Central memory CD8-positive, alpha-beta T cell (primary cell): Measurements from ENCODE around the gene SMC4.

Source experiments
- ATAC-seq: fragments of 150-1000 bp; cut with Tn5 transposase; replicated peaks from 2 replicates; pipeline ENCODE4 v1.10.0; 2022; ENCODE audit warnings: mild to moderate bottlenecking, moderate FRiP score, moderate number of reproducible peaks; ENCODE audit not compliant: poor library complexity, severe bottlenecking; ENCODE audit errors: extremely low read depth
- DNase-seq, 2 donors: peaks; one replicate each; pipeline ENCODE4 v3.0.0; 2021; ENCODE audit warnings: low spot score in 2 of 2
- H3K27ac Mint-ChIP-seq: one replicate; pipeline ENCODE4 v1.8.0; 2022; ENCODE audit warnings: low read depth, mild to moderate bottlenecking, moderate library complexity, mixed read lengths
- H3K27me3 Mint-ChIP-seq: one replicate; pipeline ENCODE4 v1.8.0; 2022; ENCODE audit warnings: mixed read lengths
- H3K36me3 Mint-ChIP-seq: one replicate; pipeline ENCODE4 v1.8.0; 2022; ENCODE audit warnings: mild to moderate bottlenecking, moderate library complexity, mixed read lengths; ENCODE audit not compliant: insufficient read depth
- H3K4me1 Mint-ChIP-seq: one replicate; pipeline ENCODE4 v1.8.0; 2022; ENCODE audit warnings: mixed read lengths
- H3K4me3 Mint-ChIP-seq: one replicate; pipeline ENCODE4 v1.8.0; 2022; ENCODE audit warnings: mild to moderate bottlenecking, moderate library complexity, mixed read lengths
- H3K9me3 Mint-ChIP-seq: one replicate; pipeline ENCODE4 v1.8.0; 2022; ENCODE audit warnings: mixed read lengths

The SMC4 gene

DNA sequence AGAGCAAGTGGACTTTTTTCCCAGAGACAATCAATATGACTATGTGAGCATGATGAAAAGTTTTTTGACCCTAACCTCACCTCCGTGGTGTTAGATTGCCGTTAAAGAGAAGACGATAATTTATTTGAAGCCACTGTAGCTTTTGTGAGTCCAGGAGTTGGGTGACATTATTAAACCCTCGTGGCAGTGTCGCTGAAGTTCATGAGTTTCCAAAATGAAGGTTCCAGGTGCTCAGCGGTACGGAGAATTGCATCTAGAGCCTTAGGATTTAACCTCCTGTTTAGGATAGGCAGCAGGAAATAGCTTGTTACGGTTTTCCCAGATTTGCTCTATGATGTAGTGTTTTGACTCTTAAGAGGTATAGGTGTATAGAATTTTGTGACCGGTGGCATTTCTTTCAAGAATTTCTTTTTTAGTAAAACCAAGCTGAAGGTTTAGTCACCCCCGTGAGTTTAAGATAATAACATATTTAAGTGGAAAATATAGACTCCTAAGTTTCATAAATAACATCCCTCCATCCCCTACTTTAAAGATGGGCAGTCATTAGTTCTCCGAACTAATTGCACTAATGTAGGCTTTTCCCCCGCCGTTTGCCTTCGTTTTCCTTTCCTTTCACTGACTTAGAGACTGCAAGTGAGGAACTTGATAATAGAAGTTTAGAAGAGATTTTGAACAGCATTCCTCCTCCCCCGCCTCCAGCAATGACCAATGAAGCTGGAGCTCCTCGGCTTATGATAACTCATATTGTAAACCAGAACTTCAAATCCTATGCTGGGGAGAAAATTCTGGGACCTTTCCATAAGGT lies 2.0 kb downstream of the SMC4 start:
- DNase-seq (no peak), ATAC-seq (no peak)
- Mint-ChIP-seq H3K27me3 (peaks cover 10% of the 10 kb centered on the region), H3K9me3 (no peaks in the 10 kb centered on the region), H3K27ac (peak overlapping the region; percentile 98), H3K4me1 (peaks cover 38% of the 10 kb centered on the region), H3K4me3 (peak overlapping the region; percentile 95), H3K36me3 (peaks cover 32% of the 10 kb centered on the region)

DNA sequence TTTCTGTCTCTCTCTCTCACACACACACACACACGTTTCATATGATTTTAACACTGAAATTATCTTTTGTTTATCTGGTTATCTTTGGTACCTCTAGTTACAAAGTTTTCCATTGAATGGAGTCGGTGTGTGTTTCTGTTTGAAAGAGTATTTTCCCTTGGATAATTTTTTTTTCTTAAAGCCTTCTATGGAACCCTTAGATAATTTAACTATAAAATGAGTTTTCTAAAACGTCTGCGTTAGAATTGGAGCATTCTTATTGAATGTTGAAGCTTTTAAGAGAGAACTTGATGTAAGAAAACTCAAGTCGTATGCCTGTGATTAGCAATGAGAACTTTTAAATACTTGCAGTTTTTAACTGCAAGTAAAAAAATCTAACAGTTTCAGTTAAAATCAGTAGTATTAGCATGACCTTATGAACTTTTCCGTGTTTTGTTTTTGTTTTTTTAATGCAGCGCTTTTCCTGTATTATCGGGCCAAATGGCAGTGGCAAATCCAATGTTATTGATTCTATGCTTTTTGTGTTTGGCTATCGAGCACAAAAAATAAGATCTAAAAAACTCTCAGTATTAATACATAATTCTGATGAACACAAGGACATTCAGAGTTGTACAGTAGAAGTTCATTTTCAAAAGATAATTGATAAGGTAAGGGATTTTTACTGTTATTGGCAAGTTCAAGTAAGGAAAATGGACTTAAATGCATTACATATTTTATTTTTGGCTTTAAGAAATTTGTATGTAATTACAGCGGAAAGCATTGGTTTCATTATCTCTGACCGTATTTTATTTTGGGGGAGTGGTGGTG lies 3.0 kb downstream of the SMC4 start:
- H3K4me3 Mint-ChIP-seq: peak overlapping the region; percentile 95
- peaks cover 32% of the 10 kb centered on the region for H3K36me3 Mint-ChIP-seq
- H3K27ac Mint-ChIP-seq: peak overlapping the region; percentile 98
- DNase-seq: no peak
- no peak for ATAC-seq
- H3K9me3 Mint-ChIP-seq: no peaks in the 10 kb centered on the region
- peaks cover 38% of the 10 kb centered on the region for H3K4me1 Mint-ChIP-seq
- peaks cover 10% of the 10 kb centered on the region for H3K27me3 Mint-ChIP-seq

DNA sequence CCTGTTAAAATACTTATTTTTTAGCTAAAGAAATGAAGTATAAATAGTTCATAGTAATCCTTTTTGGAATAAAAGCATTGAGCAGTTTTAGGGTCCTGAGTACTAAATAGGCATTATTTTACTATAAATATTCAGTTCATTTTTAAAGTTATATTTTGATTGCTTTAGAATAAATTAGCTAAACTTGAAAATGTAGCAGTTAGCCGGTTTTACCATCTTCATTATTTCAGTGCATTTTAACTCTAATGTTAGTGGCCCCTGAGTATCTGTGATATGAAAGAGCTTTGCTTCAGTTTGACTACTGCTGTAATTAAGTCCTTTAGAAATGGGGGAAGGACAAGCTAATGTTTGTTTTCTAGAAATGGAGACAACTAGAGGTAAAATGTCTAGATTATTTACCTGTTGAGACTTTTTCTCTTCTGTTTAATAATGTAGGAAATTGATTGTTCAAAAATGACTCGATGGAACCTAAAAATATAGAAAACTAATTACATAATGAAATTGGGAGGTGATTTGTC lies 3.6 kb downstream of the SMC4 start:
- peaks cover 10% of the 10 kb centered on the region for H3K27me3 Mint-ChIP-seq
- H3K36me3 Mint-ChIP-seq: peaks cover 33% of the 10 kb centered on the region
- H3K4me1 Mint-ChIP-seq: peaks cover 37% of the 10 kb centered on the region
- DNase-seq (no peak), ATAC-seq (no peak)
- H3K9me3 Mint-ChIP-seq: no peaks in the 10 kb centered on the region
- peak overlapping the region; percentile 98 for H3K27ac Mint-ChIP-seq
- H3K4me3 Mint-ChIP-seq: peak overlapping the region; percentile 95

DNA sequence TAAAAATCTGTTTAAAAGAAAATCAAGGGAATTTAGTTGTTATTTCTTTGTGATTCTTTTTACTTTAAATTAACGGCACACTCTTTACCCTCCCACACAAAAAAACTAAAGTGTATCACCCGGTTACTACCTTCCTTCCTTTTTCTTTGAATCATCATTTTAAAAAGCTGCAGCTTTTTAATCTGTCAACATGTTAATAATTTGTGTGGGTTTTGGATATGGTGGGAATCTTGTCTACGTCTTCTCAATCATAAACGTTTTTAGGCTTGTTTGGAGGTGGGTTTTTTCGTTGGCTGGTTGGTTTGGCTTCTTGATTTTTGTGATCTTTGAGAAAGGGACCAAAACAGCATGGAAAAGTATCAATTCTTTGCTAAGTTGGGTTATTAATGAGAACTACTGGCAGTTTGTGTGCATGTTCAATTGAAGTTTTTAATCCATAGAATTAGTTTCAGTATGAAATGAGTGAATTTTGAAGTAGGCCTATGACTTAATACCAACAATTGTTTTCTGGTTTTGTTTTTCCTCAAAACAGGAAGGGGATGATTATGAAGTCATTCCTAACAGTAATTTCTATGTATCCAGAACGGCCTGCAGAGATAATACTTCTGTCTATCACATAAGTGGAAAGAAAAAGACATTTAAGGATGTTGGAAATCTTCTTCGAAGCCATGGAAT lies 4.5 kb downstream of the SMC4 start:
- Mint-ChIP-seq H3K27me3 (peaks cover 10% of the 10 kb centered on the region), H3K4me3 (peak overlapping the region; percentile 95), H3K4me1 (peaks cover 28% of the 10 kb centered on the region), H3K9me3 (no peaks in the 10 kb centered on the region), H3K36me3 (peaks cover 32% of the 10 kb centered on the region), H3K27ac (peak overlapping the region; percentile 50)
- DNase-seq: no peak
- ATAC-seq: no peak

DNA sequence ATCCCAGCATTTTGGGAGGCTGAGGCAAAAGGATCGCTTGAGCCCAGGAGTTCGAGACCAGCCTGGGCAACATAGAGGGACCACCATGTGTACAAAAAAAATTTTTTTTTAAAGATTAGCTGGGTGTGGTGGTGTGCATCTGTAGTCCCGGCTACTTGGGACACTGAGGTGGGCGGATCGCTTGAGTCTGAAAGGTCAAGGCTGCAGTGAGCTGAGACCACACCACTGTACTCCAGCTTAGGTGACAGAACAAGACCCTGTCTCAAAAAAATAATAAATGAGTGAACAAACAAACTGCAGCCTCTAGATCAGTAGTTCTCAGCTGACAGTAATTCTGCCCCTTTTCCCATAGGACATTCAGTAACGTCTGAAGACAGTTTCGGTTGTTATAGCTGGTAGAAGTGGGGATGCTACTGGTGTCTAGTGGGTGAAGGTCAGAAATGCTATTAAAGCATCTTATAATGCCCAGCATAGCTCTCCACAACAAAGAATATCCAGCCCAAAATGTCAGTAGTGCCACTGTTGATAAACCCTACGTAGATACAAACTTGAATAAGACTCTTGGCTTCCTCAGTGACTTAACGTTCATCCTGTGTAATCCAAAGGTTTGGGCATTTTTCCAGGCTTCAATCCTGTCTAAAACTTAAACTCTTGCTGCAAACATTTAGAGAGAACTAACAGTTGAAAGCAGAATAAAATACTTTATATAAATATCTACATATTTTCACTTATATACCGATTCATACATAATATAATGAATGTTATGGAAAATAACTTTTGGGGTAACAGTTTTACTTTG lies 10.6 kb downstream of the SMC4 start:
- ATAC-seq: no peak
- no peak overlapping the region for H3K4me3 Mint-ChIP-seq
- peaks cover 3% of the 10 kb centered on the region for H3K36me3 Mint-ChIP-seq

DNA sequence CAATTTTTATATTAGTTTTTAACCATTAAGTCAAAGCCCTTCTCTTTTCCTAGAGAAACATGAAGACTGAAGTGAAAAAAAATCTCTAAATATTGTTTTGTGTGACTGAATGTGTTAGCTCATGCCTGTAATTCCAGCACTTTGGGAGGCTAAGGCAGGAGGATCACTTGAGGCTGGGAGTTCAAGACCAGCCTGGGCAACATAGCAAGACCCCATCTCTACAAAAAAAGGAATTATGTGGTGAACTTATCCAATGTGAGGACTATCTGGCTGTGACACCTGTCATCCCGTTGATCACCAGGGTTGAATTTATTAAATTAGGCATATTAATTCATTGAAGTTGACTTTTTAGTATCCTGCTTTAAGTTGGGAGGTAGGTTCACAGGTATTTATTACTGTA lies 13.0 kb downstream of the SMC4 start:
- ATAC-seq (no peak), DNase-seq (no peak)
- Mint-ChIP-seq H3K27me3 (no peaks in the 10 kb centered on the region), H3K27ac (no peak overlapping the region), H3K9me3 (no peaks in the 10 kb centered on the region), H3K4me3 (no peak overlapping the region), H3K36me3 (peaks cover 12% of the 10 kb centered on the region), H3K4me1 (no peaks in the 10 kb centered on the region)

More for the DNA sequence above, 10.6 kb downstream of the SMC4 start:
- Mint-ChIP-seq H3K4me1 (no peaks in the 10 kb centered on the region), H3K27me3 (no peaks in the 10 kb centered on the region), H3K9me3 (no peaks in the 10 kb centered on the region), H3K27ac (no peak overlapping the region)
- DNase-seq: no peak

DNA sequence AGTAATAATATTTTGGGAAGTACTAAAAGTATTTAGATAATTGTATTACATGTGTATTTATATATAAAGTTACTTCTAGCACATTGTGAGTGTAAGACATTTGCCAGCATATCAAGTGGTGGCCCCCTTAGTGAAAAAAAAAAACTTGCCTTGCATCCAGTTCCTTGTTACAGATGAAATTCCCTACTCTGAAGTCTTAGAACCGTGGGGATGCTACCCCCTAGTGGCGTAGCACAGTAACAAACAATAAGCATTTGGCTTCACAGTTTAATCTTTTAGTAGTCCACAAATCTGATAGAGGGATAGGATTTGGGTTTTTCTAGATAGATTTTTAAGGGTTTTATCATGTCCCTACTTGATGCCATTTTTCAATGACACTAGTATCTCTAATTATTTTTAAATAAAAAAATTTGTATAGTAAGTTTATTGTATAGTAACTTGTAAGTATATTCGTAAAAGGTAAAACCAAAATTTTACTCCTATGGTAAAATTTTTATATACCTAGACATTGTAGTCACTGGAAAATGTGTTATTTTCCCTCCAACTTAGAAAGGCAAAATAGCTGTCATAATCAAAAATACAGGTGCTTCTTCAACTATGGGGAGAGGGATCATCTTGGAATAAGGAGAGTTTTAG lies 14.3 kb downstream of the SMC4 start:
- no peak for ATAC-seq
- Mint-ChIP-seq H3K4me1 (no peaks in the 10 kb centered on the region), H3K9me3 (no peaks in the 10 kb centered on the region), H3K27ac (no peak overlapping the region), H3K4me3 (no peak overlapping the region), H3K27me3 (no peaks in the 10 kb centered on the region), H3K36me3 (peaks cover 15% of the 10 kb centered on the region)
- peak; percentile 45 to 49 for DNase-seq

DNA sequence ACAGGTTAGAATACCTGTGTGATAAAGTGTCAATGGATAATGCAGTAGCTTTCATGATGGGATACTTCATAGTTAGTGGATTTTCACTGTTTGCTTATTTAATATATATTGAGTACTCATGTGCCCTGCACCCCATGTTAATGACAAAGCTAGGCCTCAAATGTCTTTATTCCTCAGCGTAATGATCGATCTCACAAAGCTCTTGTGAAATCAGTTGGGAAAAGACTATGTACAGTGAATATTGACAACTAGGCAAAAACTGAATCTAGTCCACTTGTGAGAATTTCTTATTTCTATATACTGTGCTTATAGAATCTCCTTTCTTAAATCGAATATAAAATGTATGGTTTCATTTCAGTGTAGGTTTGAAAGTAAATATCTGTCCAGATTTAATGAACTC lies 17.9 kb downstream of the SMC4 start:
- H3K27ac Mint-ChIP-seq: peak overlapping the region; percentile 29
- no peak for ATAC-seq
- no peaks in the 10 kb centered on the region for H3K4me1 Mint-ChIP-seq
- H3K36me3 Mint-ChIP-seq: peaks cover 30% of the 10 kb centered on the region
- H3K27me3 Mint-ChIP-seq: no peaks in the 10 kb centered on the region
- DNase-seq: no peak
- no peaks in the 10 kb centered on the region for H3K9me3 Mint-ChIP-seq
- H3K4me3 Mint-ChIP-seq: no peak overlapping the region

DNA sequence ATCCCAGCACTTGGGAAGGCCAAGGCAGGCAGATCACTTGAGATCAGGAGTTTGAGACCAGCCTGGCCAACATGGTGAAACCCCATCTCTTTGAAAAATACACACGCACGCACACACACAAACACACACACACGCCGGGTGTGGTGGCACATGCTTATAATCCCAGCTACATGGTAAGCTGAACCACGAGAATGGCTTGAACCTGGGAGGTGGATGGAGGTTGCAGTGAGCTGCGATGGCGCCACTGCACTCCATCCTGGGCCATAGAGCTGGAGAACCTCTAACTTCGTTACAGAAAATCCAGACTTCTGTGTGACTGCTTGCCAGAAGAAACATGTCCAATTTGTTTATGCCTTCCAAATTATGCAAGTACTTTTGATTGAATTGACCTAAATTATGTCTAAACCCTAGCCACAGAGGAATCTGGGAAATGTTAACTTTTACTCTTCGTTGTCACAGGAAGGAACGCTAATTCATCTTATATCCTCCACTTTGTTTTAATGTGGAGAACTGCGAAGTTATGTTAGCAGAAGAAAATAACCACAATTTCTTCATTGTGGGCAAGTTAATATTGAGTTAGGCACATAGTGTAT lies 28.5 kb downstream of the SMC4 start:
- ATAC-seq: no peak
- peaks cover 49% of the 10 kb centered on the region for H3K36me3 Mint-ChIP-seq
- DNase-seq: no peak
- no peaks in the 10 kb centered on the region for H3K9me3 Mint-ChIP-seq
- no peak overlapping the region for H3K4me3 Mint-ChIP-seq
- H3K27me3 Mint-ChIP-seq: no peaks in the 10 kb centered on the region
- H3K4me1 Mint-ChIP-seq: no peaks in the 10 kb centered on the region
- no peak overlapping the region for H3K27ac Mint-ChIP-seq

DNA sequence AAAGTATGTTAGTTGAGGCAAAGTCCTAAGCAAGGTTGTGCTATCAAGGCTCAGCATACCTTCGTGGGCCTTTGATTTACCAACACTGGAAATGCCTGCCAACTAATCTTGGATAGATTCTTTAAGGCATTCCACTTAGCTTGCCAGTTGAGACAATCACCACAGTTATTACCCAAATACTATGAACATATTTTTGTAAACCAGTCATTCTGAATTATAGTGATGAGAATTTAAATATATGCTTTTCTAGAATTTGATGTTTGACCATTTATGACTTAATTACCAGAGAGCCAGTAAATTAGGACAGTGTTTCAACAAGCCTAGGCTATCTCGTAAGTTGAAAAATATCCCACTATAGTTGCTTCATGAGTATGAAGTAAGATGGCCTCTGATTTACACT lies 34.6 kb downstream of the SMC4 start:
- H3K4me3 Mint-ChIP-seq: no peak overlapping the region
- no peak for DNase-seq
- no peaks in the 10 kb centered on the region for H3K27me3 Mint-ChIP-seq
- H3K27ac Mint-ChIP-seq: no peak overlapping the region
- peaks cover 23% of the 10 kb centered on the region for H3K4me1 Mint-ChIP-seq
- no peaks in the 10 kb centered on the region for H3K9me3 Mint-ChIP-seq
- ATAC-seq: no peak
- peaks cover 36% of the 10 kb centered on the region for H3K36me3 Mint-ChIP-seq

DNA sequence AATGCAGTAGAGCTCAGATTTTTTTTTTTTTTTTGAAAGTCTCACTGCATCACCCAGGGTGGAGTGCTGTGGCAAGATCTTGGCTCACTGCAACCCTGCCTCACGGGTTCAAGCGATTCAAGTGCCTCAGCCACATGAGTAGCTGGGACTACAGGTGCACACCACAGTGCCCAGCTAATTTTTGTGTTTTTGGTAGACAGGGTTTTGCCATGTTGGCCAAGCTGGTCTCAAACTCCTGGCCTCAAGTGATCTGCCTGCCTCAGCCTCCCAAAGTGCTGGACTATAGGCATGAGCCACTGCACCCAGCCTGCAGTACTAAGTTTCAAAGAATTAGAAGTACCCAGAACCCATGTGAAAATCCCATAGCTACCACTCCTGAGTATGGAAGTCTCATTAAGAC lies 35.6 kb downstream of the SMC4 start:
- DNase-seq (no peak), ATAC-seq (no peak)
- Mint-ChIP-seq H3K36me3 (peaks cover 37% of the 10 kb centered on the region), H3K27me3 (no peaks in the 10 kb centered on the region), H3K27ac (no peak overlapping the region), H3K9me3 (no peaks in the 10 kb centered on the region), H3K4me3 (no peak overlapping the region), H3K4me1 (peaks cover 29% of the 10 kb centered on the region)
